GM21737 (cell line): ENCODE results near the gene RUFY1.
"Not testable (repeated sequence)": the region's sequence is repeated elsewhere in the genome, so short reads cannot be mapped to it uniquely, and the experiment has no call there.

ENCODE experiments used
- ATAC-seq: cut with Tn5 transposase; IDR thresholded peaks from one replicate; pipeline ENCODE4 v1.9.1; 2021; ENCODE audit warnings: mild to moderate bottlenecking, moderate library complexity; ENCODE audit not compliant: unreplicated experiment

The RUFY1 gene

GRCh38 chr5:179620293-179620692 lies 69.9 kb downstream of the RUFY1 start:
- ATAC-seq, result no peak

DNA sequence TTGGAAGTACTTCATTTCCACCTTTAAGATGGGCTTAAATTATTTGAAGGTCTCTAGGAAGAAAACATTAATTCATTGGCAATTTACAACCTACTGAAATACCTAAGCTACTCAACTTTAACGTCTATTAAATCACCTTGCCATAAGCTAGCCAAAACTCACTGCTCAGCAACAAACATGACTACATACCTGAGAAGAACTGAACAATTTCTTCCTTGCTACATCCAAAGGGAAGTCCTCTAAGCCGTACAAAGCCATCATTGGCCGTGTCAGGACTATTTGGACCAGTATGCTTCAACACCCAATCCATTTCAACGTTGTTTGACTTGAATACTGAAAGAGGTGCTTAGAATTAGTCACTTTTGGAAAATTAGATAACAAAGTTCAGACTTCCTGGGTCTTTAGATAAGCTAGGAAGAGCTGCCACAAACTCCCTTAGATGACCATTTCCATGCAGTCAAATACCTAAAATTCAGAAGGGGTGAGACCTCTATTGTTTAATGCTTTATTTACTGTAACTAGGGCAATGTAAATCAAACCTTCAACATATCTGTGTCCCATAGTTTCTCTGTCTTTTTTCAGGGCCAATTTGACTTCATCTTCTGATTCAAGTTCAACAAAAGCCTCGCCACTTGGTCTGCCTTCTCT lies 70.5 kb downstream of the RUFY1 start:
- no peak for ATAC-seq

DNA sequence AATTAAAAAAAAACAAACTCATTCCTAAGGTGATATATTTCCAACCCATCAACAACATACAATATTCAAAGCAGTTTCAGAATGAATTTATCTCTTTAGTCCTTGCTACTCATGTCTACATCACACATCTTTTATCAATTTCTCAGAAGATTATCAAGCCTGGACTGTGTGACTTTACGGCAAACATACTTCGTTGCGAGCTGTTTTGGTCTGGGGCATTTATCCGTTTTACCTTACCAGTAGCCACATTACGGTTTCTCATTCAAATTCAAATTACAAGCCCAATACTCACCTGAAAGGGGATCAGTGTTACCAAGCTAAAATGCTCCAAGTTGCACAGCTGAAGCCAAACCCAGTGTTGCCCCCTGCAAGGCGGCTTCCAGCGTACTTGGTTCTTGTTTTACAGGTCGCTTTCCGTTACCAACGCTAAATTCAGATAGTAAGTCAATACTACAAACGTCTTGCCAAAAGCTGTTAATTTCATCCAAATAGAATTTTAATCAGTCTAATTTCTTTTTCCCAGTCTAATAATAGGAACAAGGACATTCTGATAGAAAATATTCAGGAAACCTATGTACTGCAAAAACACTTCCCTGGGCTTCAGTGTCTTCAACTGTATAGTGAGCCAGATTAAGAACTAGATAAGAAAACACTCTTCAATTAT lies 71.3 kb downstream of the RUFY1 start:
- ATAC-seq, result no peak

DNA sequence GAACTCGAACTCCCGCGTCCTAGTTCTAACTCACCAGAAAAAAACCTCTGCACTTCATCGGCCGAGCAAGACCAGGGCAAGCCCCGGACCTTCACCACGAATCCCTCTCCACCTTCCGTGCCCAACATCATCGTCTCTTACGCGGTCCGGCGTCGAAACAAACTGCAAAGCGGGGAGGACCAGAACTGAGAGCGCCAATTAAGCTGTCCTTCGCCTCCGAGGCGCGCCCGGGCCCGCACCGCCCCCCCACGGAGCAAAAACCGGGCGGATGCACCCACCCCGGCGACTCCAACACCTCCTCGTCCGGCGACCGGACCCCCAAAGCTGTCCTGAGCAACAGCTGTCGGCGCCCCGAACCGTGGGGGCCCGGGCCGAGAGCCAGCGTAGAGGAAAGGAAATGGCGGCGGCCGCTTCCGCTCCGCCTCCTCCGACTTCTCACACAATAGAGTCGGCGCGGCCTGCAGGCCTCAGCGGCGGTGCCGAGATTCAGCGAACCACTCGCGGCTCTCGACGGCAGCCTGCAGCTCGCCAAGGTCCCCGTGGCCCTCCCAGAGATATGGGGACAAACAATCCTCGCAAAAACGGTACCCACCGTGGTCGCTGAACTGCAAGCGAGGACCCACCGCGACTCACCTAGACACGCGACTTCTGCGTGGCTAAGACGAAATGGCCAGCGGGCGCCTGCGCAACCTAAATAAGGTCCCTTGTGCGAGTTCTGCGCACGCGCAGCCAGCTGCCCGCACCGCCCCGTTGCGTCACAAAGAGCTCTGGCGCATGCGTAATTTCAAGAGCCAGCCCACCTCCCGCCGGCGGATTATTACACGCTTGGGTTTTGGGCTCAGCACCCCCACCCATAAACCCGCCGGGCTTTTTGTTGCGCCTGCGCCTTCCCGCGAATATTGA lies 72.9 kb downstream of the RUFY1 start, which contains the start of gene HNRNPH1:
HNRNPH1 (minus strand) TSS at position 669 of the 903 bp plus-strand sequence; CDS start at position 131, 538 bp downstream.
- peak; percentile 74 for ATAC-seq

DNA sequence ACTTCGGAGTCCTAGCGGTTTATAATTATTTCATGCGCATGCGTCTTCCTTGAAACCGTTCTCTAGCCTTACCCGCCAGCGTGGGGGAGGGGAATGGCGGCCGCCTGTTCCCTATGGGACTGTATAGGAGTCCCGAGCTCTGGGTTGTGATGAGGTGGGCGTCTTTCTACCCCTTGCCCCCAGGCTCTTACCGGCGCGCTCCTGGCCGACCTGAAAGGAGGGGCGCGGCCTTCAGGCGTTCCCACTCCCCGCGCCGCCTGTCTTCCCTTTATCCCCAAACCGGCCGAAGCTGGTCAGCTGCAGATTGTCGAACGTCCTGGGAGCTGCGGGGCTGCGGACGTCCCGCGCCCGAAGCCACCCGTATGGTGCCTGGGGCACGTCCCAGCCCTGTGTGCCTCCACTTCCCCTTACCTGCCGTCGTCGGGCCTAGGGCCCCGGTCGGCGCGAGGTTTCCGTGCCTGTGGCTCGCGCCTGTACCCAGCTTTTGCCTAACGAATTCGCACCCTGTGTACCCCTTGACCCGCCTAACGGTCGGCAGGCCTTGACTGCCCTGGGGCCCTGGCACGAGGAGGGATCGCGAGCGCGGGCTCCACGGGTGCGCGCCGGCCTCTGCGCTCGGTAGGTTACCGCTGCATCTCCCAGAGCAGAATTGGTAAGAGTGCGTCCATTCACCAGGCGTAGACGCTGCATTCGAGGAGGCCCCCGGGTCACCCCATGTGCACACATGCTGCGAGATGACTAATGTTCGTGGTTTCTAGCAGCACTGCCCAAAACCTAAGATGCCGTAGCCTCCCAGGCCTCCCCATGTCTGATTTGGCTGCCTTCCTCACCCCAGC lies 73.8 kb downstream of the RUFY1 start:
- ATAC-seq, result peak; percentile 6

DNA sequence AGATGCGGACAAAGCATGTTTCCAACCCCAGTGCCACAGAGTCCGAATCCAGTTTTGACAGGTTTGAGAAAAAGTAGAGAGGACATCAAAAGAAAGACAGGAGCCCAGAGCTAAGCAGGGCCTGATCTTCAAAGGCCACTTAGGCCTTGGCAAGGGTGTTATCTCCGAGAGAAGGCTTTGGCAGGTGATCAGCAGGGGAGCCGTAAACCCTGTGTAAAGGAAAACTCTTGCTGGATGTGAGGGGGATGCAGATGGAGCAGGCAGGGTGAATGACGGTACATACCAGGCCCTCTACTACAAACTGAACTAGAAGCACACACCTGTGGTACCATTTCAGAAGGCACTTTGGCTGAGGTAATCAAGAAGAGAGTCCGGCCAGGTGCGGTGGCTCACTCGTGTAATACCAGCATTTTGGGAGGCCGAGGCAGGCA lies 74.5 kb downstream of the RUFY1 start:
- no peak for ATAC-seq

DNA sequence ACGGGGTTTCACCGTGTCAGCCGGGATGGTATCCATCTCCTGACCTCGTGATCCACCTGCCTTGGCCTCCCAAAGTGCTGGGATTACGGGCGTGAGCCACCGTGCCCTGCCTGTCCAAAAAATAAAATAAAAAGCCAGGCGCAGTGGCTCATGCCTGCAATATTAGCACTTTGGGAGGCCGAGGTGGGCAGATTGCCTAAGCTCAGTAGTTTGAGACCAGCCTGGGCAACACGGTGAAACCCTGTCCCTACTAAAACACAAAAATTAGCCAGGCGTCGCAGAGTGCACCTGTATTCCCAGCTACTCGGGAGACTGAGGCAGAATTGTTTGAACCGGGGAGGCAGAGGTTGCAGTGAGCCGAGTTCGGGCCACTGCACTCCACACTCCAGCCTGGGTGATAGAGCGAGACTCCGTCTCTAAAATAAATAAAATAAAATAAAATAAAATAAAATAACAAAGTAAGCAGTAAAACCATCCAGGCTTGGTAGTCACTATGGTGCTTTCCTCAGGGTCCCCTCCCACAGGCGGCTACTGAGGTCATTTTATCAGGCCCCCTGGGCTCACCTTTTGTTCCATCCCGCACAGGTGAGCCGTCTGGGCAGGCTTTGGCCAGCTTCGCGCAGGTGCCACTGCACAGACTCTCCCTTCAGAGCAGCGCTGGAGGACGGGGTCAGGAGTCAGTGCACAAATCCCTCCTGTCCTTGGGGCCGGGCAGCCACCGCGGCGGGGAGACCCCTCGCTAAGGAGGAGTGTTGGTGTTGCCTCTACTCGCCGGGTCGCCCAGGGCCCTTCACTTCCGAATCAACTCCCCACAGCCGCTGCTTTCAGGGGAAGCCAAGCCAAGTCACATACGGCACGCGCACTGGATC lies 83.4 kb downstream of the RUFY1 start:
- peak; percentile 56 for ATAC-seq

- peak; percentile 91 for ATAC-seq
Observed at GRCh38 chr5:179634370-179635172, 84.2 kb downstream of the RUFY1 start.

GRCh38 chr5:179639296-179639695 lies 88.9 kb downstream of the RUFY1 start:
- ATAC-seq, result not testable (repeated sequence)

DNA sequence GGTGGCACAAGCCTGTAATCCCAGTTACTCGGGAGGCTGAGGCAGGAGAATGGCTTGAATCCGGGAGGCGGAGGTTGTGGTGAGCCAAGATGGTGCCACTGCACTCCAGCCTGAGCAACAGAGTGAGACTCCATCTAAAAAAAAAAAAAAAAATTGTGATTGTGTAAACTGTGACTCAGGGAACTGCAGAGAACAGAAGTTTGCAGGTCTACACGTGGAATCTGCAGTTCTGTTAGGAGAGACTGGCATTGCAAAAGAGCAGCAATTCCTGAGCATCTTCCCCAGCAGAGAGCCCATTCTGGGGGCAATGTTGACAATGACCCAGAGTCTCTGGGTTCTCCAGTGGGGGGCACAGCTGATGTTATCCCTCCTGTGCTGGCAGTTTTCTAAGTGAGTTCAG lies 91.4 kb downstream of the RUFY1 start:
- not testable (repeated sequence) for ATAC-seq

DNA sequence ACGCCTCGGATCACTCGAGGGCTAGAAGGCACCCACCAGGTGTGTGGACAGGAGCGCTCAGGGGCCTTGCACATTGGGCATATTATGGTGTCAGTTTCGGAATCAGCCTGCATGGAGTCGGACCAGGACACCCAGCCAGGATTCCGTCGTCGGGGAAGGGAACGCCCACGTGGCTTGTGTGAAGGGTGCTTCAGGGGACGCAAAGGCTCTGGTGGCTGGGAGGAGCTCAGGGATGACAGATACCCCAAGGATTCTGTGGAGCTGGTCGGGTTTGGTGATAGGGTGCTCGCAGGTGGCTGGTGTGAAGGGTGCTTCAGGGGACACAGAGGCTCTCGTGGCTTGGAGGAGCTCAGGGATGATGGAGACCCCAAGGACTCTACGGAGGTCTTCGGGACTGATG lies 92.3 kb downstream of the RUFY1 start:
- not testable (repeated sequence) for ATAC-seq

GRCh38 chr5:179643141-179643920 lies 93.0 kb downstream of the RUFY1 start:
- ATAC-seq, result not testable (repeated sequence)

- ATAC-seq, result not testable (repeated sequence)
Observed at GRCh38 chr5:179644766-179645165, 94.4 kb downstream of the RUFY1 start.

DNA sequence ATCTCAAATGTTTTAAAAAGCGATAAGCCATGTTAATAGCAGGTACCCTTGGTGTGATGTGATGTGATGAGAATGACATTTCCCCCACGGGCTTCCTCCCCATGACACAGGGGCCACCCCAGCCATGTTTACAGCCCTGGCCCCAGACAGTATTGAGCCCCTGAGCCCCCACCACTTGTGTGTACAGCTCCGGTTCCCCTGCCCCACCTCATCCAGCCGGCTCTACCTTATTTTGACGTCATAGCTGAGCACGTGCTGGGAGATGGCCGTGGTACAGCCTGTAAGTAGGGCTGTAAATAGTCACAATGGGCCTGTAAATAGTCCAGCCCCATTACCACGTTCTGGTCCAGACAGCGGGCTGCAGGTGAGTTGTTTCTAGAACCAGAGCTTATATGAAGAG lies 98.1 kb downstream of the RUFY1 start:
- ATAC-seq, result no peak

DNA sequence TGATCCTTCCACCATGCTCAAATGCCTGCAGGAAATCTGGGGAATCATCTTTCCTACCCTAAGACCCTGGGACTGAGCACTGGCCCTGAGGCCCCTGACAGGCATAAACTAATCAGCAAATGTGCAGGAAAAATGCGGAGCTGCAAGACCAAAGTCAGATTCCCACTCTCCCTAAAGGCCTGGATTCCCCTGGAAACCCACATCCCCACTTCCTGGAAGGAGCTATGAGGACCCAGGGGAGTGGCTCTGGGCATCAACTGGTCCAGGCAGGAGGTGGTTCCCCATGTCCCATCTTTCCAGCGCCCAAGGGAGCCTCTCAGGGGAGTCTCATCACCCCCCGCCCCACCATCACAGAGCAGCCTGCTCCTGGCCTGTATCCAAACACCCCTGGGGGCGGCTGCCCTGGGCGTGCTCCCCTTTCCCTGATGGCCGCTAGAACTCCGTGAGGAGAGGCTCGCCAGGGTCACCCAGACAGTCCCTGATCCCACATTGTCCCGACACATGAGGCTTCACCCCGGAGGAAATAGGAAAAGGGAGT lies 98.9 kb downstream of the RUFY1 start:
- ATAC-seq, result not testable (repeated sequence)

DNA sequence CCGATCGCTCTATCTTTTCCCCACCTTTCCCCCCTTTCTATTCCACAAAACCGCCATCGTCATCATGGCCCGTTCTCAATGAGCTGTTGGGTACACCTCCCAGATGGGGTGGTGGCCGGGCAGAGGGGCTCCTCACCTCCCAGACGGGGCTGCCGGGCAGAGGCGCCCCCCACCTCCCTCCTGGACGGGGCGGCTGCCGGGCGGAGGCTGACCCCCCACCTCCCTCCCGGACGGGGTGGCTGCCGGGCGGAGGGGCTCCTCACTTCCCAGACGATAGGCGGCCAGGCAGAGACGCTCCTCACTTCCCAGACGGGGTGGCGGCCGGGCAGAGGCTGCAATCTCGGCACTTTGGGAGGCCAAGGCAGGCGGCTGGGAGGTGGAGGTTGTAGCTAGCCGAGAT lies 99.9 kb downstream of the RUFY1 start:
- ATAC-seq, result not testable (repeated sequence)

- ATAC-seq, result not testable (repeated sequence)
Observed at GRCh38 chr5:179653135-179653534, 102.8 kb downstream of the RUFY1 start.
